Gastroesophageal sphincter (tissue), 4 donors: ENCODE data around the gene STING1. TPM values are rescaled to one million over a fixed set of nuclear protein-coding genes. Genes with fewer than 3 reads are reported as not detected.
"Not testable (repeated sequence)": the region's sequence is repeated elsewhere in the genome, so short reads cannot be mapped to it uniquely, and the experiment has no call there.

Source experiments
- ATAC-seq: fragments of 150-250 bp; one replicate; pipeline ENCODE4 v1.9.1; 2016; ENCODE audit warnings: mild to moderate bottlenecking, moderate library complexity
- H3K27ac ChIP-seq, 4 donors: fragments of 200-600 bp; sonication (generic) in 3 of 4; 1 replicate in 3 of 4; 2 replicates in 1 of 4; pipeline ENCODE4 v1.5.1; 2016 to 2019
- H3K27me3 ChIP-seq: fragments of 200-600 bp; sonication (generic); one replicate; pipeline ENCODE4 v1.5.1; 2019
- H3K36me3 ChIP-seq, 2 donors: fragments of 200-600 bp; sonication (generic); one replicate each; pipeline ENCODE4 v1.5.1; 2019; ENCODE audit warnings: control low read depth in 1 of 2
- H3K4me1 ChIP-seq, 3 donors: fragments of 200-600 bp; sonication (generic); 1 replicate in 2 of 3; 2 replicates in 1 of 3; pipeline ENCODE4 v1.5.1; 2016 to 2019; ENCODE audit warnings: control low read depth in 2 of 3
- H3K4me3 ChIP-seq, 2 donors: fragments of 200-600 bp; sonication (generic); one replicate each; pipeline ENCODE4 v1.5.1; 2019; ENCODE audit warnings: mild to moderate bottlenecking in 1 of 2, moderate library complexity in 1 of 2
- H3K9me3 ChIP-seq, 3 donors: fragments of 200-600 bp; sonication (generic); one replicate each; pipeline ENCODE4 v1.5.1; 2017 to 2019; ENCODE audit warnings: control low read depth in 2 of 3
- EP300 ChIP-seq: sonication (generic); formaldehyde crosslinking; IDR thresholded peaks from one replicate; pipeline ENCODE4 v1.6.1; 2017; ENCODE audit warnings: antibody characterized with exemption, mild to moderate bottlenecking
- POLR2A ChIP-seq, 2 donors: fragments of 450-650 bp; IDR thresholded peaks; one replicate each; pipeline ENCODE4 v1.6.1; 2017; ENCODE audit warnings: antibody characterized with exemption in 2 of 2, mild to moderate bottlenecking in 2 of 2, moderate library complexity in 1 of 2
- POLR2AphosphoS5 ChIP-seq: sonication (generic); formaldehyde crosslinking; IDR thresholded peaks from one replicate; pipeline ENCODE4 v1.6.1; 2017; ENCODE audit warnings: antibody characterized with exemption
- WGBS, 2 donors: methylation state at CpG; one replicate each; pipeline ENCODE4 v1.1.5; 2018; ENCODE audit warnings: low coverage in 1 of 2; 5-methylcytosine and 5-hydroxymethylcytosine counted together
- total RNA-seq, 4 donors: library from RNA; depleted of rRNA; stranded (reverse); fragments of >200 nt; gene quantifications; one replicate each; pipeline ENCODE4 v1.1.0, GENCODE V29; 2016
- TF ChIP-seq, protein P1 (sequence below), 4 experiments: fragments of 200-600 bp in 2 of 4; fragments of 450-650 bp in 2 of 4; sonication (generic) in 1 of 4; IDR thresholded peaks; one replicate each; pipeline ENCODE4 v1.5.1; 2017 to 2019; ENCODE audit warnings: antibody characterized with exemption in 4 of 4, mild to moderate bottlenecking in 2 of 4, moderate library complexity in 2 of 4

The STING1 gene
- total RNA-seq, 4 donors from 2014 or later = 36.3 to 63.7 (median 50.6) TPM

DNA sequence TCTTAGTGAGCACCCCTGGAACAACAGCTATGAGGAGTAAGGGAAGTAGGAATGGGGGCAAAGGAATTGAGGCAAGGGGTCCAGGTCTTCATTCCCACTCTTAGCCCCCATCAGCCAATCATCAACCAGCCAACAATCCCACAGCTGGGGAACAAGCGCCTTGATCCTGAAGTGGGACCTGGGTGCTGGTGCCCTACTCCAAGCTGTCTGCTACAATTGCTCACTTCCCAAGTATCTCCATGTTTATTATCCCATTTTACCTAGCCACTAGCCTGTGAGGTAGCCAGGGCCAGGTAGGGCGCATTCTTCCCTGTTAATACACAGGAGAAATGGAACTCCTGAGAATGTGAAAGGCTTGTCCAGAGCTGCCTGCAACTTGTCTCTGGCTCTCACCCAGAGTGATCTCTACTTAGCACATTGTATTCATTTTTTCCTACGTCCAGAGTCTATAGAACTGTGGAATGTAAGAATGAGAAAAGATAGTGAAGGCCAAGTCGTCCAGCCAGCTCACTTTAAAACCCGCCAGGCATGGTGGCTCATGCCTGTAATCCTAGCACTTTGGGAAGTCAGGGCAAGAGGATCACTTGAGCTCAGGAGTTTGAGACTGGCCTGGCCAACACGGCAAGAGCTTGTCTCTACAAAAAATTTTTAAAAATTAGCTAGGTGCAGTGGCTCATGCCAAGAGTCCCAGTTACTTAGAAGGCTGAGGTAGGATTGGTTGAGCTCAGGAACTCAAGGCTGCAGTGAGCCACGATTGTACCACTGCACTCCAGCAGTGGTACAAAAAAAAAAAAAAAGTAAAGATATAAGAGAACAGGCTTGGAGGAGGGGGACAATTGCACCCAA is 37.0 kb downstream of the STING1 start:
- Histone ChIP-seq H3K4me3 (no peak overlapping the region), H3K4me1 (no peaks in the 10 kb centered on the region), H3K27ac (peak overlapping the region in 1 of 4 donors; percentile 12), H3K36me3 (no peaks in the 10 kb centered on the region), H3K9me3 (no peaks in the 10 kb centered on the region), H3K27me3 (no peaks in the 10 kb centered on the region)
- TF ChIP-seq POLR2AphosphoS5 (no peak), POLR2A (IDR thresholded peaks at IDR 0.05) (no peak), EP300 (no peak)
- TF ChIP-seq, protein P1, sequence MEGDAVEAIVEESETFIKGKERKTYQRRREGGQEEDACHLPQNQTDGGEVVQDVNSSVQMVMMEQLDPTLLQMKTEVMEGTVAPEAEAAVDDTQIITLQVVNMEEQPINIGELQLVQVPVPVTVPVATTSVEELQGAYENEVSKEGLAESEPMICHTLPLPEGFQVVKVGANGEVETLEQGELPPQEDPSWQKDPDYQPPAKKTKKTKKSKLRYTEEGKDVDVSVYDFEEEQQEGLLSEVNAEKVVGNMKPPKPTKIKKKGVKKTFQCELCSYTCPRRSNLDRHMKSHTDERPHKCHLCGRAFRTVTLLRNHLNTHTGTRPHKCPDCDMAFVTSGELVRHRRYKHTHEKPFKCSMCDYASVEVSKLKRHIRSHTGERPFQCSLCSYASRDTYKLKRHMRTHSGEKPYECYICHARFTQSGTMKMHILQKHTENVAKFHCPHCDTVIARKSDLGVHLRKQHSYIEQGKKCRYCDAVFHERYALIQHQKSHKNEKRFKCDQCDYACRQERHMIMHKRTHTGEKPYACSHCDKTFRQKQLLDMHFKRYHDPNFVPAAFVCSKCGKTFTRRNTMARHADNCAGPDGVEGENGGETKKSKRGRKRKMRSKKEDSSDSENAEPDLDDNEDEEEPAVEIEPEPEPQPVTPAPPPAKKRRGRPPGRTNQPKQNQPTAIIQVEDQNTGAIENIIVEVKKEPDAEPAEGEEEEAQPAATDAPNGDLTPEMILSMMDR (IDR thresholded peaks at IDR 0.05) = no peak
- ATAC-seq = peak; percentile 28
- 16 to 40% methylated on average over 5 to 6 of the region's 7 CpGs for WGBS, 2 donors

DNA sequence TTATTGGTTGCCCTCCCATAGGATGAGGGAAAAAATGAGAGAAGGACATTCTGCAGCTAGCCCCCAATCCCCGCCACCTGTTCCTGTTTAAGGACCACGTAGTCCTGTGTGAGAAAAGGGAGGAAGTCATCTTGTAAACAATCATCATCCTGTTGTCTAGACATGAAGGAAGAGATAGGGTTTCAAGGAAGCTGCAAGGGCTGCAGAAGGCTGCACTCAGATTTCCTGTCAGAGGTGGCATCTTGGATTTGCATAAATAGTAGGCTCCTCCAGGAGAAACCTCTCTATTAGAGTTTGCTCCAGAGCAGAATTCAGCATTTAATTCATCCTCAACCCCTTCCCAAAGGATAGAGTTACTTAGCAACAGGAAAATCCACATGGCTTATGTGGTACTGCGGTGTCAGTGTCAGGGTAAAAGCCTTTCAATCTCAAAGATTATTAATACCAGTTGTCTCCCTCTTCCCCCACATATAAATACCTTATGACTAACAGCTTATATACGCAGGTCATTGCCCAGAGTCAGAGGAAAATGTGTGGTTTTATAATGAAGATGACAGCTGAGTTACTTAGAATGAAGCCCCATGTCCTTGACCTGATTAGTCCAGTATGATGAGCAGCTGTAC is 38.6 kb downstream of the STING1 start:
- H3K4me1 ChIP-seq = peaks cover 0 to 12% (median 0%) of the 10 kb centered on the region in 3 donors
- H3K4me3 ChIP-seq = no peak overlapping the region
- no peaks in the 10 kb centered on the region for H3K27me3 ChIP-seq
- no peak for ATAC-seq
- no peaks in the 10 kb centered on the region for H3K36me3 ChIP-seq
- no peaks in the 10 kb centered on the region for H3K9me3 ChIP-seq
- TF ChIP-seq POLR2A (IDR thresholded peaks at IDR 0.05) (no peak), POLR2AphosphoS5 (no peak), EP300 (no peak)
- TF ChIP-seq, protein P1 (IDR thresholded peaks at IDR 0.05) = no peak
- no peak overlapping the region for H3K27ac ChIP-seq
- 48 to 70% methylated on average over 2 to 4 of the region's 4 CpGs for WGBS, 2 donors

DNA sequence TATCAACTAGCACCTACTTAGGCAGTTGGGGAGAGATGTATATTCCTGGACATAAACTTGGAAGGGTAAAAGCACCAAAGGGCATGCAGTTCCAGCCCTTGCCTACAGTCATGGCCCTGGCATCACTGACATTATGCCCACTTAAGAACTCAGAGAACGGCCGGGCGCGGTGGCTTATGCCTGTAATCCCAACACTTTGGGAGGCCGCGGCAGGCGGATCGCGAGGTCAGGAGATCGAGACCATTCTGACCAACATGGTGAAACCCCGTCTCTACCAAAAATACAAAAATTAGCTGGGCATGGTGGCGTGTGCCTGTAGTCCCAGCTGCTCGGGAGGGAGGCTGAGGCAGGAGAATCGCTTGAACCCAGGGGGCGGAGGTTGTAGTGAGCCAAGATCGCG is 42.1 kb downstream of the STING1 start:
- Histone ChIP-seq H3K4me1 (peaks cover 0 to 20% (median 4%) of the 10 kb centered on the region in 3 donors), H3K27ac (peak overlapping the region in 2 of 4 donors; percentile 93 to 98)
- WGBS, 2 donors = 93 to 100% methylated on average over 2 to 9 of the region's 17 CpGs

DNA sequence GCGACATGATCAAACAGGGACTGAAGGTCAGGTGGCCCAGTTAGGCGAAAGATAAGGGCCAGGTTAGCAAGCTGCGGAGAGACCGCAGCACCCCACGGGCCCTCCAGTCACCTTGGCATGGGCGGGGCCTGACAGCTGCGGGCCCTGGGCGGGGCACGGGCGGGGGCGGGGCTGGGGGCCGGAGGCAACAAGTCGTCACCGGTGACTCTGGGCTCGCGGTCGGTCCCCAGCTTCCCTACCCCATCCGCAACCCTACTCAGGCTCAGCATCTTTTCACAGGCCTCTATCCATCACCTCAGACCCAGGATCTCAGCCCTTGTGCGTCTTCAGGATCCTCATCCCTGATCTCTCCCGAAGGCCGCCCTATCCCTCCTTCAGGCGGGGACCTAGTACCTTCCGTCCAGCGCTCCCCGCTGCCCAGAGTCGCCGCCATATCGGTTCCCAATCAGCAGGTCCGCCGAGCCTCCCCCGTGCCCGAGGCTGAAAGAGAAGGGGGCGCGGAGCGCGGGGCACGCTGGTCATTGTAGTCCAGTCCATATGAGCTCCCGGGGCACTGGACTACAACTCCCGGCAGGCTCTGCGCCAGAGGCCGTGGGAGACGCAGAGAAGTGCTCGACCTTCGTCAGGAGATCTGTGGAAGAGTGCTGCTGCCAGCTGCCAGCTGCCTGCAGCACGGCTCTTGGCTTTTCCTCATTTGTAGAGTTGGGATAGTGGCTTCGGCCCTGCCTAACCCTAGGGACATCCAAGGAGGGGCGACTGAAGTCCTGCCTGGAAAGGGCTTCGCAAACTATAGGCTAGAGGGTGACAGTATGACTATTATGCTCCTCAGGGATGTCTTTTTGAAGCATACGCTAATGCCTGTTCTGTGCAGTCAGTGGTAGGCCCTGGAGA is 43.3 kb downstream of the STING1 start, which contains the start of gene DNAJC18:
Gene DNAJC18, minus strand, starts transcription at position 513 of the 891 bp plus-strand sequence. Its CDS starts 80 bp downstream, at position 433.
- Histone ChIP-seq H3K27me3 (no peaks in the 10 kb centered on the region), H3K9me3 (no peaks in the 10 kb centered on the region), H3K4me1 (peaks cover 0 to 20% (median 4%) of the 10 kb centered on the region in 3 donors), H3K27ac (peak within 1 kb of the TSS; percentile 92 to 98 (median 94)), H3K36me3 (peaks cover 0 to 27% of the 10 kb centered on the region in 2 donors), H3K4me3 (peak within 1 kb of the TSS; percentile 89 to 93)
- TF ChIP-seq POLR2AphosphoS5 (peak; percentile 60), EP300 (no peak), POLR2A (IDR thresholded peaks at IDR 0.05) (peak; percentile 16 to 32)
- TF ChIP-seq, protein P1 (IDR thresholded peaks at IDR 0.05) = peak in 1 of 4 experiments; percentile 18
- peak; percentile 99 for ATAC-seq
- WGBS, 2 donors = 0% methylated on average over 1 to 8 of the region's 49 CpGs

More for the DNA sequence above, 42.1 kb downstream of the STING1 start:
- H3K27me3 ChIP-seq, ATAC-seq, H3K9me3 ChIP-seq, H3K4me3 ChIP-seq: not testable (repeated sequence)
- peaks cover 0 to 16% of the 10 kb centered on the region in 2 donors for H3K36me3 ChIP-seq

DNA sequence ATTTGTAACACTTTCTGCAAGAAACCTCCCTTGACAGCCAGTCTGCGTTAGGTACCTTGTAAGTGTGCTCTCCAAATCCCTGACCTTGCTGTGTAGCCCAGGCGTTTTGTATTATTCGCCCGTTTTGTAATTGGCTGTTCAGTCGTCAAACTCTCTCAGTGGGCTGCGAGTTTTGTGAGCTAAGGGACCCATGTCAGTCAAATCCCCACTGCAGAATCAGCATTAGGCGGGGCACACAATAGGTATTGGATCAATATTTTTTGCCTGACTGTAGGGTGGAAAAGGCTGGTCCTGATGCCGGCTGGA is 43.9 kb downstream of the STING1 start:
- Histone ChIP-seq H3K27ac (peak overlapping the region; percentile 92 to 98 (median 94)), H3K27me3 (no peaks in the 10 kb centered on the region), H3K9me3 (no peaks in the 10 kb centered on the region), H3K4me3 (peak overlapping the region; percentile 89 to 93), H3K36me3 (peaks cover 0 to 33% of the 10 kb centered on the region in 2 donors), H3K4me1 (peaks cover 0 to 20% (median 4%) of the 10 kb centered on the region in 3 donors)
- TF ChIP-seq EP300 (no peak), POLR2A (IDR thresholded peaks at IDR 0.05) (no peak), POLR2AphosphoS5 (no peak)
- TF ChIP-seq, protein P1 (IDR thresholded peaks at IDR 0.05) = no peak
- WGBS, 2 donors = 0 to 16% methylated on average over 1 to 8 of the region's 8 CpGs
- no peak for ATAC-seq
